GM18951 (cell line): ENCODE results near the gene ARF1.

Source experiments
- POLR2A ChIP-seq: IDR thresholded peaks from 4 replicates; pipeline ENCODE4 v1.6.1; 2011; ENCODE audit warnings: mild to moderate bottlenecking; ENCODE audit not compliant: insufficient read length, insufficient read depth; ENCODE audit errors: extremely low read depth
- in situ Hi-C: fragments of 300-500 bp; cut with MboI; formaldehyde crosslinking; loops from one replicate; pipeline ENCODE4 v1.12.0; 2022; ENCODE audit warnings: low sequenced_read_pairs, mixed read lengths, inconsistent platforms; ENCODE audit not compliant: unreplicated experiment

The ARF1 gene

DNA sequence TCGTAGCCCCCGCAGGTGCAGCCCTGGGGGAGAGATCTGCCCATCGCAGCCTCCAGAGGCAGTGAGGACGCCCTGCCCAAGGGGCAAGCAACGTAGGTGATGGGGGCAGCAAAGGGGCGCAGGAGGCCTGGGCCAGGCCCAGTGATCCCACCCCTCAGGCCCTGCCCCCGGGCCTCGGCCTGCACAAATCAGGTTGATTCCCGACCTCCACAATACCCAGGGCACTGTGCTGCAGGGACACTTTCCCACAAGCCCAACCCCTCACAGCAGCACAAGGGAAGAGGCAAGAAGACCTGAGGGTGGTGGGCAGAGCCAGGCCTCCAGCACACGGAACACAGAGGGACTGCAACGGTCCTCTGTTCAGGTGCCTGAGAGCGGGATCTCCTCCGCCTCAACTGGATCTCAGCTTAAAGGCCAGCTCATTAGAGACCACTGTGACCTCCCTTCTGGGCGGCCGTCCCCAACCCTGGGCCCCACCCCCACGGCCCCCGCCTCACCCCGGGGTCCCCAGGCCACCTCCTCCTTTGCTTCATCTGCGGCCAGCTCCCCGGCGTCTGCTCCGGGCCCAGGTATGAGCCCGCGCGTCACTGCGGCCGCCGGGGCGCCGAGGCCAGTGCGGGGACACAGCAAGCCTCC lies 812 bp upstream of the ARF1 start:
- in situ Hi-C loops: no loop called here

DNA sequence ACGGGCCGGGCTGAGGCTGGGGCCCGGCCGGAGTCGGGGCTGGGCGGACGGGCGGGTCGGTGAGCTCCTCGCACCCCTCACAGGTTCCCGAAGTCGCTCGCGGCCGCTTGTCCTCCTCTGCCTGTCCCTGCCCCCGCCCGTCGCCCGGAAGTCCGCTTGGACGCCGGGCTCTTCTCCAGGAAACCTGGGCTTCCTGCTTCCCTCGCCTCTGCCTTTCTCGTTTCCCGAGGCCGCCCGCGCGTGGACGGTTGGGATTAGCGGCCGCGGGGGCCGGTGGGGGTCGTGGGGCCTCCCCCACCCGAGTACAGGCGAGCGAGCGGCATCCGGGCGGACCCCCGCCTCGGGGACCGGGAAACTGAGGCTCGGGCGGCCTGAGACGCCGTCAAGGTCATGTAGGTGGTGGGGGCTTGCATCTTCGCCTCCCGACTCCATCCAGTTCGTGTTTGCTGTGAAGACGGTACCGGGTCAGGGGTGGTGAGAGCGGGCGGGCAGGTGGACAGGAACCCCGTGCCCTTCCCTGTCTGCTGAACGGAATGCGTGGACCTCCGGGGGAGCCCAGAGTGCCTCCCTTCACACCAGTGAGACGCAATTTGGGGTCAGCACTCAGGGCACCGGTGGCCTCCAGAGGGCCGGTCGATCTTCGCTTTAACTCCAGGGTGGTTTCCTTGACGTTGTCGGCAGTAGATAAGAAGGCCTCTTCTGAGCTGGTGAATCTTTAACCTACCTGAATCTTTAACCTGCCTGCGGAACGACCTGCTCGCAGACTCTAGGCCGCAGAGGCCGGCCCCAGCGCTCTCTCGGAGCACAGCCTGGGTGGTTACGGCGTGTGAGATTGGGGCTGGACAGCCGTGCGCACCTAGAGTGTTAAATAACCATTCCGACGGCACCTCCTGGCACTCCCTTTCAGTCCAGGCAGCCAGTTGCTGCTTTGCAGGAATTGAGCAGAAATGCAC lies 686 bp downstream of the ARF1 start:
- TF ChIP-seq POLR2A: no peak
- in situ Hi-C loops: no loop called here

More for the DNA sequence above, 812 bp upstream of the ARF1 start:
- TF ChIP-seq POLR2A: no peak

DNA sequence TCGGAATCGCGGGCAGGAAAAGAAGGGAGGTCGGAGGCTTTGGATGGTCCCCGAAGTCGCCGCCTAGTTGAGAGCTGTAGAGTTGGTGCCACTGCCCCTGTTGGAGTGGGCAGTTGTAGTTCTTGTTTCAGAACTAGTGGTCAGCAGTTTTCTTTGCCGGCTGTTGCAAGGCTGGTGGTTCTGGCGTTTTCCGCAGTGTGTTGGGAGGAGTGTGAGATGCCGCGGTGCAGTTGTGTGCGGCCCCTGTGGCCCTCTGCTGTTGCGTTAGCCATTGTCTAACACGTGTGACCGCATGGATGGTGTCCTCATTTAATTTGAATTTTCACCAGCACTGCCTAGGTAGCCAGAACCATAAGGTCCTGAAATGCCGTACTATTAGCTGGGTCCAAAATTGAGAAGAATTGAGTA lies 1.4 kb downstream of the ARF1 start:
- in situ Hi-C loops: no loop called here
- no peak for TF ChIP-seq POLR2A

DNA sequence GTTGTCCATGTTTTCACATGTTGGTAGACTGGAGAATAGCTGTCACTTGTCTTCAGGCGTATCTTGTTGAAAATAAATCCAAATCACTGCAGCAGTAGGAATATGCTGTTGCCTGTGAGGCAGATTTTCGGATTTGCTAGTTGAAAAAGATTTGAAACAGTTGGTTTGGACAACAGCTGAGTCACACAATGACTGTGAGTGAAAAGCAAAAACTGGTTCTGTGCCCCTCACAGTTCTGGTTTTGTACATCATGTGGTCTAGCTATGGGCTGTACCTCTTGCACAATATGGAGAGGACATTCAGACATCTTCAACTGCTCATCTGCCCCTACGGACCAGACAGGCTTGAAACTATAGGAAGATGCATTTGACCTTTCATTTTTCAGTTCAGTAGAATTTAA lies 1.8 kb downstream of the ARF1 start:
- in situ Hi-C loops: no loop called here
- no peak for TF ChIP-seq POLR2A

DNA sequence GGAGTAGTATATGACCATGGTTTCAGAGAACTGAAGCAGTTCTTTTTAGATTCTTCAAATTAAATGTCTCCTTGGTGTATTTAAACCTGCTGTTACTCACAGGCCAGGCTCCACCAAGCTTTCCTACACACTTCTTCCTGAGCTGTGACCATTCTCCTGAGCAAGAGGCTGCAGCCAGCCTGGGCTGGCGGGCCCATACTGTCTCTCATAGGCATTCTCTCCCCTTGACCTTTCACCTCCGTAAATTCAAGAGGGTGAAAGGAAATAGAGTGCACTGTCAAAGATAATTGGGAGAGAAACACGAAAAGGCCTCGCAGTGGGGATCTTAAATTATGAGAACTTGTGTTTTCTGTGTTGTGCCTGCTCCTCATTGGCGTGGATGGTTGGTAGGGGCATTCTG lies 2.3 kb downstream of the ARF1 start:
- in situ Hi-C loops: no loop called here
- no peak for TF ChIP-seq POLR2A

DNA sequence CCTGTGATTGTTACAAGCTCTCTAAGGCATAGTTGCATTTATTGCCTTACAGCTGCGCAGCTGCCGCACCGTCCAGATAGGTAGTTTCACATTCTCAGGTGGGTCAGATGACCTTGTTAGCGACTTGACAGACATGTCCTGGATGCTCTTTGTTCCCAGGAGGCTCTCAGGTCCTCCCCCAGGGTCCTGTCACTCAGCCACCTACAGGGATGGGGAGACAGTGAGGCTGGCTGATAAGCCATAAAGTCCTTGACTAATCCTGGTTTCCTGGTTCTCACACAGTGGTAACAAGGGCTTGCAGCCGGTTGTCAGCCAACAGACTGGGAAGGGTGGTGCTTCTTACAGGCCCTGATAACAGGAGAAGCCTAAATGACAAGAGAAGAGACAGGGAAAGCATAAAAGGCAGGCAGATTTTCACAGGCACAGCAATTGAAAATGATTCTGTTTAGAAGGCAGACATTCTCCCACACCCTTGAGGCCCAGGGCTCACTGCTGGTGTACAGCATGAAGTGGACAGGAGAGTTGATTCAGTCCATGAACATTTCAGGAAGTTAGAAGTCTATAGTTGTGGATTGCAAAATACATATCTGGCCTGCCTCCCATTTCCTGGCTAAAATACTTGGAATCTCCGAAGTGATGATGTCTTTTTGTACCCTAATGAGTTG lies 2.9 kb downstream of the ARF1 start:
- in situ Hi-C loops: no loop called here
- TF ChIP-seq POLR2A: no peak

DNA sequence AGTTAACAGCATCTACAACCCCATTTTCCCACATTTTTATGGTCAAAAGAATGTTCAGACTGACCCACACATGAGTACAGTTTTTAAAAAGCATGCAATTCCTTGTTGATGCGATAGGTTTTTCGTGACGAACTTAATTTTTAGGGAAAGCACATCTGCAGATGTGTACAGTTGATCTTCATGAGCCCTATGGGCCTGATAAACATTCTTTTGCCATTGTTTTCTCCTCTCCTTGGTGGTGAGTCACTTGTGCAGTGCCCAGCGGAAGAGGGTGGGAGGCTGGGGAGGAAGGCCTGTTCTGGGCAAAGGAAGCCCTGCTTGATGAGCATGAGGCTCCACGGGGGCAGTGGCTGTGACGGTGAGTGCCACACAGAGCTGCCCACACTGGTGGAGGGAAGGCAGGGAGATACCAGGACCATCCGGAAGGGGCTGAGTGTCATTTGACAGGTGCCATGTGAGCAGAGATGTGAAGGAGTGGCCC lies 5.3 kb downstream of the ARF1 start:
- in situ Hi-C loops: no loop called here
- TF ChIP-seq POLR2A: no peak

DNA sequence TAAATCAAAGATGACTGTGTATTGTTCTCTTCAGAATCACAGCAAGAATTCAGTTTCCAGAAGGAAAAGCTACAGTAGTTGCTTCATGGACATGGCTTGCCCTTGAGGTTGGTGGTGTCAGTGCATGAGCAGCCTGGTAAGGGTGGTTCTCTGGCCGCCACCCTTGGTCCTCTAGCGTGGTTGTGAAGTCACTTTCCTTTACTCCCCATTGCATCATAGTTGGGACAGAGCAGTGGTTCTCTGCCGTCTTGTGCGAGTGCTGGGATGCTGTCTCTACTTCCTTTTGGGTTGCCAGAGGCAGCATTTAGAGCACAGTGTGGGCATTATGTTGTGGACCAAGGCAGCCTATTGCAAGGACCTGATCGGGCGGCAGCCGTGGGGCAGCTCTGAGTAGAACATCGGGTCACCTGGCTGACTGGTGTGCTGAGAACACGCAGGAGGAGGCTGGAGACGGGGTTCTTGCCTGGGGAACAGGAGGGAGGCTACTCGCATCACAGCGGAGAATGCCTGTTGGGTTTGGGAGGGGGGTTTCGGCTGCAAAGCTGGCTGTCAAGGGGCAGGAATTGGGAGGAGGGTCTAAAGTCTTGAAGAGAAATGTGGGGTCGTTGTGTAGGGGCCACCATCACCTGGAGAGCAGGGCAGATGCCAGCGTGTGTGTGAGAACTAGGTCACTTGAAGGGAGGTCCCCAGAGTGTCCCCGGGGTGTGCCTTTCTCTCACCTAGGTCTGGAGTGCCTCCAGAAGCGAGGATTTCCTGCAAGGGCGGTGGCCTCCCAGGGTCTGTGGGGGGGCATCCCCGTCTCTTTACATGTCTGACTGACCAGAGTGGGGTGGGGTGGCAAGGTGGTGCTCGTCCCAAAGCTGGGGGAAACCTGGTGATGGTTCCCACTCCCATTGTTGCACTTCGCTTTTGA lies 6.3 kb downstream of the ARF1 start:
- TF ChIP-seq POLR2A: no peak
- in situ Hi-C loops: no loop called here

DNA sequence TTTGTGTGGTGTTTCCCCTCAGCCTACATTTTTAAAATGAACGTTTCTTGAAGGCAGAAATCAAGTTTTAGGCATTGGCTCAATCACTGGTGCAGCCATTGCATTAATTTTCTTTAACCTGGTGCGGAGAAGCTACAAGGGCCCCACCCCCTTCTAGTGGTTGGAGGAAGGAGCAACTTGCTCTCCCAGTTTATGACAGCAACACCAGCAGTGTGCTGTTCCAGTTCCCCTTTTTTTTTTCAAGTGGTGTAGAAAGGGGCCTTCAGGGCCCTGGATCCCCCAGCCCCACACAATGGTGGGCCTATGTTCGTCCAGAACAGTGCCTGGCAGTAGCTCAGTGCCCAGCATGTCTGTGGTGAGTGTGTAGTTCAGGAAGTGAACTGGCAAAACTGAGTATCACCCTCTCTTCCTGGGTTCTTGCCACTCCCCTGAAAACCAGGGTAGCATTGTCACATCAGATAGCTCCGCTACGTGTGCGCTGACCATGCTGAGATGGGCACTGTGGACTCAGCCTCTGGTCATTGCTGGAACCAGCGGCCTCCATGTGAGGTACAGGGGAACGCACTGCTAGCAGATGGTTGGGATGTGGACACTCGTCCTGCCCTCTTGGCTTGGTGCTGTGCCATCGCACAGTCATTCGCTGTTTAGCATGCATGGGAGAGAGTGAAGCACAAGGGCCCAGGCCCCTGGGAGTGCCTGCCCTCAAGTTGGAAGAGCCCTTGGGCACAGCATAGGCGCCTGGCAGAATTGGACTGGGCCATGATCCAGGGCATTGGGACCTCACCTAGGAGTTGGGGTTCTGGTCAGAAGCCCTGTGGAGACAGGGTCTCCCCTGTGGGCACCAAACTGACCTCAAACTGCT lies 7.2 kb downstream of the ARF1 start:
- no peak for TF ChIP-seq POLR2A
- in situ Hi-C loops: no loop called here

DNA sequence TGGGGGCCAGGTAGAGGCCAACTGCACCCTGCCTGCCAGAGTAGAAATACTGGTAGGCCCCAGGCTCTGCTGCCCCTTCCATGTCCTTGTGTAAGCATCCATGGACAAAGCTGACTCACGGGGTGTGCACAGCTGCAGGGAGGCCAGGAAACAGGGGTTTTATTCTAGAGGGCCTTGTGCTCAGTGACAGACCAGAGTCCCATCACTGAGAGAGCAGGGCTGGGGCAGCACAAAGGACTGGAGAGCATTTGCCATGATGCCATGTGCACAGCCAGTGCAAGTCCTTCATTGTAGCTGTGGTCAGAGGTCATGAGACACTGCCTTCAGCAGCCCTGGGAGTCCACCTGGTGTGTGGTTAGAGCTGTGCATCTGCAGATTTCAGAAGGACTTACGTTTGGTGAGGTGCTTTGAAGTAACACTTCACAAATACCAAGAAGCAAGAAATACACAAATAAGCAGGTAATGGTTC lies 8.1 kb downstream of the ARF1 start:
- in situ Hi-C loops: no loop called here
- no peak for TF ChIP-seq POLR2A

DNA sequence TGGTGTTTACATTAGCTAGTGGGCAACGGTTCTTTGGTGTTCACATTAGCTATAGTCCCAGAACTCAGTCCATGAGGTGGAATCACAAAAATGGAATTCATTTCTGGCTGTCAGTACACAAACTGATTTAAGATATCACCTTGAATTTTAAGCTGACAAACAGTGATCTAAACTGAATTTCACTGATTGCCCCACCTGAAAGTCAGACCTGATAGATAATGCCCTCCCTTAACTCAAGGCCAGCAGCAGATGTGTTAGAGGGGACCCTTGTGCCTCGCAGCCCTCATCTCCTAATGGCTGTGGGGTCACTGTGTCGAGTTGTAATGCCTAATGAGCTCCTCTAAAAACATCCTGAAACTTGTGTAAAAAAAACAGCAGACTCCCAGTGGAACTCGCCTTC lies 8.6 kb downstream of the ARF1 start:
- in situ Hi-C loops: no loop called here

More for the DNA sequence above, 8.6 kb downstream of the ARF1 start:
- no peak for TF ChIP-seq POLR2A
